H1 (cell line): ENCODE results near the gene SLC35G6. TPM values are rescaled to one million over a fixed set of nuclear protein-coding genes. Genes with fewer than 3 reads are reported as not detected.

Source experiments
- CTCF ChIA-PET: fragments of 300-600 bp; sonication (Branson Sonifier 250); formaldehyde crosslinking; loops from one replicate; lab custom pipeline; 2021; ENCODE audit not compliant: partially characterized antibody; lab: Charles Lee
- POLR2A ChIA-PET: fragments of 300-600 bp; sonication (Branson Sonifier 250); formaldehyde crosslinking; loops from one replicate; lab custom pipeline; 2021; ENCODE audit warnings: inconsistent platforms; ENCODE audit not compliant: partially characterized antibody; lab: Charles Lee
- DNase-seq, 2 experiments: peaks; one replicate each; pipeline versions ENCODE4 v3.0.0 to v3.0.0-alpha.2; 2010 to 2022; ENCODE audit warnings: low spot score in 2 of 2, low read depth in 1 of 2, mixed read lengths in 1 of 2
- FAIRE-seq: peaks from 2 replicates; lab custom pipeline; 2011; peaks lifted over from hg19 to GRCh38; lab: Jason Lieb, UNC
- H2AFZ ChIP-seq: 2 replicates; pipeline ENCODE4 v1.8.1; 2012; ENCODE audit warnings: low read length, inconsistent platforms
- H2AK5ac ChIP-seq: 2 replicates; pipeline ENCODE4 v1.6.1; 2013; ENCODE audit warnings: low read depth, low read length
- H2BK120ac ChIP-seq: replicated peaks from 2 replicates; pipeline ENCODE3; 2013; ENCODE audit warnings: low read depth, low read length, inconsistent platforms
- H2BK12ac ChIP-seq: 2 replicates; pipeline ENCODE4 v1.6.1; 2013; ENCODE audit warnings: low read depth, low read length
- H2BK15ac ChIP-seq: 2 replicates; pipeline ENCODE4 v1.6.1; 2013; ENCODE audit warnings: low read length
- H2BK20ac ChIP-seq: 2 replicates; pipeline ENCODE4 v1.6.1; 2013; ENCODE audit warnings: low read length
- H2BK5ac ChIP-seq: 2 replicates; pipeline ENCODE4 v1.6.1; 2013; ENCODE audit warnings: low read depth, low read length
- H3K14ac ChIP-seq: 2 replicates; pipeline ENCODE4 v1.6.1; 2013; ENCODE audit warnings: inconsistent platforms; ENCODE audit not compliant: insufficient read length
- H3K18ac ChIP-seq: 2 replicates; pipeline ENCODE4 v1.6.1; 2013; ENCODE audit warnings: low read length; ENCODE audit errors: extremely low read depth
- H3K23ac ChIP-seq: 2 replicates; pipeline ENCODE4 v1.6.1; 2013; ENCODE audit warnings: inconsistent platforms; ENCODE audit not compliant: insufficient read length
- H3K23me2 ChIP-seq: 2 replicates; pipeline ENCODE4 v1.6.1; 2013; ENCODE audit warnings: low read depth, low read length
- H3K27ac ChIP-seq: 2 replicates; pipeline ENCODE4 v1.6.1; 2011; ENCODE audit warnings: low read depth, low read length, inconsistent platforms
- H3K27me3 ChIP-seq, 4 experiments: replicated peaks in 1 of 4; 1 replicate in 1 of 4; 2 replicates in 3 of 4; pipeline versions ENCODE4 v1.6.1 to v1.8.1; 2011 to 2013; ENCODE audit warnings: low read length in 3 of 4, mild to moderate bottlenecking in 3 of 4, inconsistent platforms in 2 of 4, mixed read lengths in 2 of 4, moderate library complexity in 1 of 4; ENCODE audit not compliant: control insufficient read depth in 3 of 4, insufficient read depth in 3 of 4; ENCODE audit errors: extremely low read depth in 1 of 4
- H3K36me3 ChIP-seq, 4 experiments: 2 replicates each; pipeline versions ENCODE4 v1.6.1 to v1.8.1; 2011 to 2013; ENCODE audit warnings: mild to moderate bottlenecking in 4 of 4, low read length in 3 of 4, moderate library complexity in 2 of 4, control low read depth in 1 of 4, inconsistent platforms in 1 of 4; ENCODE audit not compliant: insufficient read depth in 4 of 4, control insufficient read depth in 2 of 4
- H3K4ac ChIP-seq: replicated peaks from 2 replicates; pipeline ENCODE3; 2013; ENCODE audit warnings: low read length, low read depth, mixed read lengths, inconsistent platforms; ENCODE audit not compliant: insufficient read length
- H3K4me1 ChIP-seq, 4 experiments: replicated peaks in 1 of 4; 1 replicate in 1 of 4; 2 replicates in 3 of 4; pipeline versions ENCODE4 v1.6.1 to v1.8.1; 2011 to 2013; ENCODE audit warnings: low read length in 3 of 4, inconsistent platforms in 2 of 4, mixed read lengths in 1 of 4; ENCODE audit not compliant: insufficient read depth in 4 of 4, control insufficient read depth in 3 of 4
- H3K4me2 ChIP-seq, 2 experiments: 2 replicates each; pipeline versions ENCODE4 v1.6.1 to v1.8.1; 2011 to 2013; ENCODE audit warnings: low read depth in 2 of 2, low read length in 2 of 2, control low read depth in 1 of 2, inconsistent platforms in 1 of 2, mild to moderate bottlenecking in 1 of 2; ENCODE audit not compliant: insufficient read depth in 1 of 2
- H3K4me3 ChIP-seq, 4 experiments: fragments of 200-600, 300-600 bp in 1 of 4; sonication (generic), shearing (Covaris generic), sonication (Bioruptor Twin) in 1 of 4; 2 replicates each; pipeline versions ENCODE4 v1.5.1 to v1.8.1; 2011 to 2016; ENCODE audit warnings: low read length in 4 of 4, low read depth in 3 of 4, control low read depth in 2 of 4, inconsistent platforms in 2 of 4, mild to moderate bottlenecking in 2 of 4, mixed read lengths in 1 of 4, moderate library complexity in 1 of 4; ENCODE audit not compliant: insufficient read depth in 2 of 4; ENCODE audit errors: extremely low read depth in 1 of 4
- H3K56ac ChIP-seq: replicated peaks from 2 replicates; pipeline ENCODE3; 2013; ENCODE audit warnings: low read depth, mild to moderate bottlenecking, mixed read lengths, low read length, inconsistent platforms; ENCODE audit not compliant: insufficient read length
- H3K79me1 ChIP-seq: 2 replicates; pipeline ENCODE4 v1.6.1; 2013; ENCODE audit warnings: low read depth, low read length, control low read depth
- H3K79me2 ChIP-seq, 2 experiments: 2 replicates each; pipeline versions ENCODE4 v1.6.1 to v1.8.1; 2012 to 2013; ENCODE audit warnings: low read length in 2 of 2, mild to moderate bottlenecking in 2 of 2, inconsistent platforms in 1 of 2; ENCODE audit not compliant: insufficient read depth in 2 of 2, control insufficient read depth in 1 of 2
- H3K9ac ChIP-seq, 4 experiments: replicated peaks in 1 of 4; 1 replicate in 1 of 4; 2 replicates in 3 of 4; pipeline versions ENCODE4 v1.6.1 to v1.8.1; 2011 to 2013; ENCODE audit warnings: low read depth in 3 of 4, low read length in 3 of 4, control low read depth in 2 of 4, mild to moderate bottlenecking in 2 of 4, moderate library complexity in 2 of 4, inconsistent platforms in 1 of 4; ENCODE audit errors: extremely low read depth in 1 of 4
- H3K9me3 ChIP-seq, 2 experiments: 2 replicates each; pipeline versions ENCODE4 v1.6.1 to v1.8.1; 2012 to 2013; ENCODE audit warnings: mild to moderate bottlenecking in 2 of 2, moderate library complexity in 2 of 2, control low read depth in 1 of 2, inconsistent platforms in 1 of 2, low read depth in 1 of 2, low read length in 1 of 2, mixed read lengths in 1 of 2; ENCODE audit not compliant: insufficient read depth in 2 of 2
- H4K20me1 ChIP-seq, 2 experiments: replicated peaks in 1 of 2; 2 replicates each; pipeline versions ENCODE3 to v1.8.1; 2011 to 2013; ENCODE audit warnings: inconsistent platforms in 2 of 2, low read length in 2 of 2, mild to moderate bottlenecking in 1 of 2; ENCODE audit not compliant: insufficient read depth in 2 of 2, control insufficient read depth in 1 of 2
- H4K5ac ChIP-seq: 2 replicates; pipeline ENCODE4 v1.6.1; 2013; ENCODE audit warnings: low read length, low read depth, mixed read lengths, inconsistent platforms; ENCODE audit not compliant: insufficient read length
- H4K8ac ChIP-seq: 2 replicates; pipeline ENCODE4 v1.8.0; 2013; ENCODE audit warnings: mild to moderate bottlenecking, moderate library complexity, low read length, inconsistent platforms; ENCODE audit not compliant: insufficient read depth; ENCODE audit errors: extremely low read depth
- H4K91ac ChIP-seq: replicated peaks from 2 replicates; pipeline ENCODE3; 2013; ENCODE audit warnings: low read length, mixed read lengths, inconsistent platforms; ENCODE audit not compliant: insufficient read length
- CREB1 ChIP-seq: IDR thresholded peaks from 2 replicates; pipeline ENCODE4 v1.6.1; 2012; ENCODE audit warnings: inconsistent platforms
- POLR2AphosphoS5 ChIP-seq: IDR thresholded peaks from 2 replicates; pipeline ENCODE4 v1.6.1; 2011; ENCODE audit warnings: low read depth, low read length
- WGBS, 2 experiments: shearing (Covaris generic) in 1 of 2; methylation state at CpG; one replicate each; pipeline versions ENCODE4 v1.1.6 to v1.1.7; 2013 to 2015; ENCODE audit warnings: low lambda C conversion rate in 2 of 2, mixed read lengths in 2 of 2, inconsistent platforms in 1 of 2, low coverage in 1 of 2, missing lambda C conversion rate in 1 of 2; ENCODE audit not compliant: insufficient replicate concordance in 2 of 2, insufficient coverage in 1 of 2, insufficient read length in 1 of 2; ENCODE audit errors: extremely low coverage in 1 of 2, missing lambda C conversion rate in 1 of 2; 5-methylcytosine and 5-hydroxymethylcytosine counted together
- polyA plus RNA-seq, 7 experiments: library from polyadenylated mRNA; depleted of rRNA in 3 of 7; stranded (reverse) in 5 of 7; unstranded in 2 of 7; fragments of >200 nt in 5 of 7; fragments of 200-250 nt in 2 of 7; gene quantifications; 1 replicate in 5 of 7; 2 replicates in 1 of 7; 4 replicates in 1 of 7; pipeline versions ENCODE4 v1.2.1 to v1.2.3, GENCODE V29; 2011 to 2013; ENCODE audit warnings: missing spikeins in 2 of 7, mixed read lengths in 2 of 7
- total RNA-seq: library from RNA; stranded (reverse); fragmentation: NEBNext Ultra II Directional; extraction: Animal tissue kit (Norgen Biotek cat#: 25700); gene quantifications from 2 replicates; pipeline ENCODE4 v1.2.1, GENCODE V29; 2021

Gene SLC35G6
- total and polyA plus RNA-seq, 2 of the 8 experiments (the other 6 are each of a cell fraction or from before 2014, with no cell fraction given) = 0.05 TPM; not detected in 1

- H3K4me2 ChIP-seq = peak overlapping the region; percentile 53 to 96
- H3K4ac ChIP-seq = no peak overlapping the region
- TF ChIP-seq POLR2AphosphoS5 (peak; percentile 22; the same call in 1 of the 2 replicates), CREB1 (no peak)
- peaks cover 43 to 63% of the 10 kb centered on the region in 2 experiments for H3K79me2 ChIP-seq
- H2BK20ac ChIP-seq = no peak overlapping the region
- no peak overlapping the region for H3K23ac ChIP-seq
- no peak overlapping the region for H2BK120ac ChIP-seq
- H2BK12ac ChIP-seq = no peak overlapping the region
- no peaks in the 10 kb centered on the region for H3K27me3 ChIP-seq
- H2AFZ ChIP-seq = no peak overlapping the region
- peak overlapping the region; percentile 10 to 85 (median 48); a peak in 5 of 8 replicates for H3K4me3 ChIP-seq
- no peak overlapping the region for H3K14ac ChIP-seq
- no peak overlapping the region for H2BK15ac ChIP-seq
- H4K8ac ChIP-seq = no peak overlapping the region
- H3K9me3 ChIP-seq = no peaks in the 10 kb centered on the region
- no peak overlapping the region for H4K5ac ChIP-seq
- POLR2A ChIA-PET = interaction anchor here (0.7 to 14.3 kb wide), 24 partner anchors 10 to 576 kb away, joined by 3 to 339 read pairs (median 8); partner anchors contain the start of genes CHRNB1, FGF11, NEURL4 and TMEM102
- H3K9ac ChIP-seq = no peak overlapping the region
- FAIRE-seq = no peak
- no peak overlapping the region for H2BK5ac ChIP-seq
- CTCF ChIA-PET = interaction anchor here (0.8 to 2.9 kb wide), 7 partner anchors 17 to 103 kb away, joined by 3 to 11 read pairs (median 6); no protein-coding TSS in a partner anchor
- H3K79me1 ChIP-seq = peaks cover 11% of the 10 kb centered on the region
- H3K27ac ChIP-seq = no peak overlapping the region
- H3K36me3 ChIP-seq = 0 out of 8 replicates have a peak, but pooled peaks cover 0 to 6% (median 0%) of the 10 kb centered on the region in 4 experiments
- no peak overlapping the region for H4K91ac ChIP-seq
- no peak overlapping the region for H2AK5ac ChIP-seq
- no peak overlapping the region for H3K18ac ChIP-seq
- WGBS, 2 experiments = 87% methylated on average over 3 of the region's 3 CpGs; no CpG with 5 or more reads in 1 of the 2 experiments
- peaks cover 13 to 25% of the 10 kb centered on the region in 2 experiments for H4K20me1 ChIP-seq
- DNase-seq = no peak
- H3K56ac ChIP-seq = no peak overlapping the region
- H3K23me2 ChIP-seq = peaks cover 13% of the 10 kb centered on the region; the same call in 1 of the 2 replicates
- H3K4me1 ChIP-seq = peaks cover 0 to 14% (median 7%) of the 10 kb centered on the region in 4 experiments; a peak in 6 of 7 replicates
These were observed 4.9 kb downstream of the SLC35G6 start for GRCh38 chr17:7486181-7486580.
